GM19099 (cell line): ENCODE data around the gene ARHGEF28.

ENCODE experiments used
- POLR2A ChIP-seq: IDR thresholded peaks from 3 replicates; pipeline ENCODE4 v1.6.1; 2011; ENCODE audit warnings: low read depth; ENCODE audit not compliant: insufficient read length; ENCODE audit errors: extremely low read depth

The ARHGEF28 gene

DNA sequence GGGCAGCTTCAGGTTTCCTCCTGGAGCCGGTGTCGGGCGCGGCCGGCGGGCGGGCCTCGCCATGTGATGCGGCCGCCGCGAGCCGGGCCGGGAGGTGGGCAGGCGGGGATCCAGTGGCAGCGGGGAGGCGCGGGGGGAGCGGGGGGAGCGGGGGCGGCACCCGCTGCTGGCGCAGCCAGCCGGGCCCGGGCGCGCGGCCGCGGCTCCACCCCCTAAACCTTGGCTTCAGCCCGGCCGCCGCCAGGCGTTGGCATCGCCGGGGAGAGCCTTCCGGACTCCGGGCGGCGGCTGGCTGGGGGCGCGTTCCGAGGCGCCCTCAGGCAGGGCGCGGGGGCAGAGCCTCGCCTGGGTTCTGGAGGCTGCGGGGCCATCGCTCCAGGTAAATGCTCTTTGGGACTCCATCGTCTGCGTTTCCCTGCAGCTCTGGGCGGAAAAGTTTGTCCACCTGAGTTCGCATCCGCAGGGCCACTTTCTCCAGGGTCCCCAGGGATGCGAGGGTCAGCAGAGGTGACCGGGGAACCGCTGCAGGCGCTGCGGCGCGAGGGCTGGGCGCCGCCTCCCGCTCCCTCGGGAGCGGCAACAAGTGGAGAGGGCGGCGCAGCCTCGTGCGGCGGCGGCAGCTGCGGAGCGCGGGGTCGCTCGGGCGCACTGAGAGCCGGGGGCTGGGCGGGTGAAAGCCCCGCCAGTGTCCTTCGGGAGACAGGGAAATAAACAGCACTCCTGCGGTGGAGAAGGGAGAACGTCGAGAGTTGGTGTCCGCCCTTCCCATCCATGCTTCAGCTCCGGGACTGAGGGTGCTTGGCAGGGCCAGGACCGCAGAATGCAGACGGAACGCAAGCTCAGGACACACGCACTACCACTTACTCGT is at the start of gene ARHGEF28:
TSS of gene ARHGEF28 (plus strand) at position 253 of the 868 bp plus-strand sequence. CDS start 58,656 bp downstream, outside the sequence.
- TF ChIP-seq POLR2A = peak; percentile 41

DNA sequence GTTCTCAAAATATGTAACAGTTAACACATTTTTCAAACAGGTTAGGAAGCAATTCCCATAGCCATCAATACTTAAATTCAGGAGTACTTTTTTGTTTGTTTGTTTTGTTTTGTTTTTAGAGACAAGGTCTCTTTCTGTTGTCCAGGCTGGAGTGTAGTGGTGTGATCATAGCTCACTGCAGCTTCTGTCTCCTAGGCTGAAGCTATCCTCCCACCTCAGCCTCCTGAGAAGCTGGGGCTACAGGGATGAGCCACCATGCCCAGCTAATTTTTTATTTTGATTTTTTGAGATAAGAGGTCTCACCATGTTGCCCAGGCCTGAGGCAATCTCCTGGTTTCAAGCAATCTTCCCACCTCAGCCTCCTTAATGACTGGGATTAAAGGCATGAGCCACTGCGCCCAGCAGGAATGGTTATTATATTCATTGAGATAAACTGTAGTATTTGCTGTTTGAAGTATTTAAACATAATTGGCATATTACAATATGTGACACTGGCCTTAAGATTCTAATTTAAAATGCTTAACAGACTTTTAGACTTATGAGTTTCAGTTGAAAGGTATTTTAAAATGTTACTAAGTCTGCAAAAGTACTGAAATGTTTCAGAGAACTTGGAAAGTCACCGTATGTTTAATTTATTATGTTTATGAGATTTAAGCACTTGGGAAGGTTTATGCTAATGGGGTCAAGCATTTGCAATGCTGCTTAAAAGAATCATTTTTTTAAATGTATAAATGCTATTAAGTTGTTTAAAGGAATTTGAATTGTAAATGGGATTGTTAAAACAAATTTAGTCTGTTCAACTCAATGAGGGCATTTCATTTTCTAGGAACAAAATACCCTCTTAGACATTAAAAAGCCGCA is 43.5 kb upstream of the ARHGEF28 start:
- no peak for TF ChIP-seq POLR2A

- TF ChIP-seq POLR2A = no peak
Observed at GRCh38 chr5:73587923-73588322, 38.1 kb upstream of the ARHGEF28 start.

DNA sequence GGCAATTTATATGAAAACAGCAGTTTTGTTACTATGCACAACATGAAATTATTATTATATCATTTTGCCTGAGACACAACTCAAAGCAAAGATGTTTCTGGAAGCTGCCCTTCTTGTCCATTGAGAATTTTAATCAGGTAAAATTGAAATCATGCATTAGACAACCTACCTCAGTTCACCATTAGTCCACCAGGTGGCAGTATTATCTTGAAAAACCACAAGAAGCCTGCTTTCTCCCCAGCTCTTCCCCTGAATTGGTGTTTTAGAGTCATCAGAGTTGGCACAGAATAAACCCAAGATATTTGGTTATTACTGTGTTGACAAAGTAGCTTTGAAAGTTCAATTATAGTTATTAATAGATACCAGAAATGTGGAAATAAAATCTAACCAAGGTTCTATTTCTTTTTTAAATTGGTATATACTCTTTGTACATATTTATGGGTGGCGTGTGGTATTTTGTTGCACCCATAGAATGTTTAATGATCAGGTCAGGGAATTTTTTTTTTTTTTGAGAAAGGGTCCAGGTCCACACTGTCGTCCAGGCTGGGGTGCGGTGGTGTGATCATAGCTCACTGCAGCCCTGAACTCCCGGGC is 34.8 kb upstream of the ARHGEF28 start:
- TF ChIP-seq POLR2A = no peak

DNA sequence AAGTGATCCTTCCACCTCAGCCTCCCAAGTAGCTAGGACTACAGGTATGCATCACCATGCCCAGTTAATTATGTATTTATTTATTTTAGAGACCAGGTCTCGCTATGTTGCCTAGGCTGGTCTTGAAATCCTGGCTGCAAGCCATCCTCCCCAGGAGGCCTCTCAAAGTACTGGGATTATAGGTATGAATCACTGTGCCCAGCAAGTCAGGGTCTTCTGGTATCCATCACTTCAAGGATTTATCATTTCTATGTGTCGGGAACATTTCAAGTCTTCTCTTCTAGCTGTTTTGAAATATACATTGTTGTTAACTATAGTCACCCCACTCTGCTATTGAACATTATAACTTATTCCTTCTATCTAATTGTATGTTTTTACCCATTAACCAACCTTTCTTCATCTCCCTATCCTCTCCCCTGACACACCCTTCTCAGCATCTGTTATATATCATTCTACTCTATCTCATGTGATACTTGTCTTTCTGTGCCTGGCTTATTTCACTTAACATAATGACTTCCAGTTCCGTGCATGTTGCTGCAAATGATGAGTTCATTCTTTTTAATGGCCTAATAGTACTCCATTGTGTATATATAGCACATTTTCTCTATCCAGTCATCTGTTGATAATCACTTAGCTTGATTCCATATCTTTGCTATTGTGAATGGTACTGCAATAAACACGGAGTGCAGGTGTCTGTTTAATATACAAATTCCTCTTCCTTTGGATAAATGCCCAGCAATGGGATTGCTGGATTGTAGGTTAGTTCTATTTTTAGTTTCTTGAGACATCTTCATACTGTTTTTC is 34.1 kb upstream of the ARHGEF28 start:
- no peak for TF ChIP-seq POLR2A

DNA sequence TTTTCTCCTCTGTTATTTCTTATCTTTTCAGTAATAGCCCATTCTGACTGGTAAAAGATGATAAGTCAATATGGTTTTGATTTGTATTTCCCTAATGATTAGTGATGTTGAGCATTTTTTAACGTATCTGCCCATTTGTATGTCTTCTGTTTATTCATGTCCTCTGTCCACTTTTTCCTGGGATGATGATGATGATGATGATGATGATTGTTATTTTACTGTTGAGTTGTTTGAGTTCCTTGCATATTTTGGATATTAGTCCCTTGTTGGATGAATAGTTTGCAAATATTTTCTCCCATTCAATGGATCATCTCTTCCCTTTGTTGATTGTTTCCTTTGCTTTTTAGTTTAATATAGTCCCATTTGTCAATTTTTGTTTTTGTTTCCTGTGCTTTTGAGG is 33.4 kb upstream of the ARHGEF28 start:
- no peak for TF ChIP-seq POLR2A

DNA sequence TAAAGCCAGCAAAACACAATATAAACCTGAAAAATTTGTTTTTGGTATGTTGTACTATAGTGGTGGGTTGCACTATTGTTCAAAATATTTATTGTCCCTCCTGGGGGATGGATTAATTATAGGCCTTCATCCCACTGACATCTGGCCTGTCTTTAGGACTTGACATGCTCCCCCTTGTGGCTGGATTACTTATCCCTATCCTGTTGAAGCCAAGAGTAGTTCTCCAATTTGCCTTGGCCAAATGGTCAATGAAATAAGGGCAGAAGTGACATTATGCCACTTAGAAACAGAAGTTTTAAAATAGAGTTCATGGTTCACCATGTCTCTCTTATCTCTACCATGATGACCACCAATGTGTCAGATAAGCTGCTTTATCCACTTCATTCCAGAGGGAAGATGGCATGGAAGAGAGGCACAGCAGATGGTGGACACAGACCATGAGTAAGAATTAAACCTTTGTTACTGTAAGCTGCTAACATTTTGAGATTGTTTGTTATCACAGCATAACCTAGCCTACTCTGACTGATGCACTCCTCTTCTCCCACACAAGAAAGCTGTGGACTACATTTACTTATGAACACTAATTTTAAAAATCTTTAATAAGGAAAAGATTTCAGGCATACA is 29.2 kb upstream of the ARHGEF28 start:
- no peak for TF ChIP-seq POLR2A

- TF ChIP-seq POLR2A = no peak
Observed at GRCh38 chr5:73599380-73599779, 26.6 kb upstream of the ARHGEF28 start.

GRCh38 chr5:73603998-73604397 is 22.0 kb upstream of the ARHGEF28 start:
- no peak for TF ChIP-seq POLR2A

GRCh38 chr5:73605223-73606087 is 20.5 kb upstream of the ARHGEF28 start:
- TF ChIP-seq POLR2A = no peak

DNA sequence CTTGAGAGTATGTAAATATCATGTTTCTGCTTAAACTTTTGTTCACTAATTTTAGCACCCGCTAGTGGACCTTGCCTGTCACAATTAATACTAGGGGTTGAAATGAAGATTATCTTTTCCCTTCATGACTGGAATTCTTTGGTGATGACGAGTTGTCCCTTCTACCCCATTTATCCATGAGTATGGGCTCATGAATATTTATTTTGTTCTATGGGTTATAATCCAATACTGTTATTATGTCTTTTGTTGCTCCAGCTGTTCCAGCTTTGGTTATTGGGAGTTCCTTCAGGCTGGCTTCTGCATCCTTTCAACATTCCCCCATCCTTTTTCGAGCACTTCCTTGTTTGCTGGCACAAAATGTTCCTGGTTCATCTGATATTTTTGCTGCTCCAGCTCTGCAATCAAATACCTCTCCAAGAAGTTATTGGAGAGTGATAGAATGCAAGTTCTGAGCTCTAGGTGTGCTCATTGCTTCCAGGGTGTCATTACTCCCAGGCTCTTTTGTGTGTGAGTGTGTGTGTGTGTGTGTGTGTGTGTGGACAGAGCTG is 19.7 kb upstream of the ARHGEF28 start:
- no peak for TF ChIP-seq POLR2A

- TF ChIP-seq POLR2A = no peak
Observed at GRCh38 chr5:73607228-73607627, 18.8 kb upstream of the ARHGEF28 start.

DNA sequence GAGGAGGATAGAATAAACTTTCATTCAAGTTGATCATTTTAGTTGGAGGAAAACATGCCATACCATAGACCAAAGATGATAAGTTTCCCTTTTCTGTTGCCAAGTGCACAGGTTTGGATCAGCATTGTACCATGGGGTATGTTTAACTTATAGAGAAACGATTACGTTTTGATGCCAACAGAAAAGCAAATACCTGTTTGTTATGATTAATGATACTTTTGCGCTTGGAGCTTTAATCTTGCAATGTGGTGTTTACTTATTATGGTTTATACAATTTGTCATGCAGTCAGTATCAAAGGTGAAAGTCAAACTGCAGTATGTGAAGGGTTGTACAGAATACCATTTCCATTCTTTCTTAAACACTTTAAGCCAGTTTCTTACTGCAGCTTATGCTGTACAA is 13.2 kb upstream of the ARHGEF28 start:
- no peak for TF ChIP-seq POLR2A
